GM12878 (cell line): ENCODE data around the gene SUFU.

Source experiments
- ASH2L ChIP-seq: fragments of 300-600, 200-600 bp; sonication (generic); IDR thresholded peaks from 2 replicates; pipeline ENCODE4 v1.6.1; 2017; ENCODE audit warnings: low read depth, mild to moderate bottlenecking, borderline replicate concordance
- CBX3 ChIP-seq: fragments of 200-600 bp; sonication (generic); IDR thresholded peaks from 2 replicates; pipeline ENCODE4 v1.6.1; 2016; ENCODE audit warnings: low read depth, borderline replicate concordance
- EP300 ChIP-seq, 2 experiments: fragments of 150-350 bp in 1 of 2; IDR thresholded peaks; 2 replicates each; pipeline ENCODE4 v1.6.1; 2011 to 2012; ENCODE audit warnings: low read depth in 2 of 2, low read length in 2 of 2, borderline replicate concordance in 1 of 2, improper control_type of control experiment in 1 of 2, inconsistent platforms in 1 of 2; ENCODE audit not compliant: control insufficient read depth in 1 of 2
- HDAC2 ChIP-seq: fragments of 200-600 bp; sonication (generic); IDR thresholded peaks from 2 replicates; pipeline ENCODE4 v1.6.1; 2017
- JUND ChIP-seq: IDR thresholded peaks from 2 replicates; pipeline ENCODE4 v1.6.1; 2012; ENCODE audit warnings: low read depth, mild to moderate bottlenecking, low read length, improper control_type of control experiment, moderate library complexity
- NR2C2 ChIP-seq: IDR thresholded peaks from 2 replicates; pipeline ENCODE4 v1.6.1; 2011; ENCODE audit warnings: borderline replicate concordance, low read depth; ENCODE audit not compliant: control insufficient read depth, insufficient read length
- NR2F1 ChIP-seq: fragments of 450-650 bp; conservative IDR thresholded peaks from 2 replicates; pipeline ENCODE4 v1.6.1; 2017; ENCODE audit warnings: mild to moderate bottlenecking
- PML ChIP-seq: IDR thresholded peaks from 2 replicates; pipeline ENCODE4 v1.6.1; 2012; ENCODE audit warnings: low read length, inconsistent platforms
- RFX5 ChIP-seq: IDR thresholded peaks from 2 replicates; pipeline ENCODE4 v1.6.1; 2011; ENCODE audit warnings: low read depth, low read length, improper control_type of control experiment
- SRF ChIP-seq, 2 experiments: IDR thresholded peaks; 2 replicates each; pipeline ENCODE4 v1.6.1; 2011; ENCODE audit warnings: low read depth in 2 of 2, low read length in 2 of 2, mild to moderate bottlenecking in 1 of 2, moderate library complexity in 1 of 2
- TF ChIP-seq, protein P1 (sequence below), 3 experiments: IDR thresholded peaks in 2 of 3; conservative IDR thresholded peaks in 1 of 3; 2 replicates each; pipeline ENCODE4 v1.5.1; 2011; ENCODE audit warnings: low read depth in 3 of 3, low read length in 3 of 3, mild to moderate bottlenecking in 3 of 3, control low read depth in 2 of 3, moderate library complexity in 2 of 3, inconsistent platforms in 1 of 3, mixed read lengths in 1 of 3; ENCODE audit not compliant: control insufficient read depth in 2 of 3, insufficient read depth in 1 of 3; ENCODE audit errors: extremely low read depth in 1 of 3
- TF ChIP-seq, protein P2 (sequence below): fragments of 450-650 bp; conservative IDR thresholded peaks from 2 replicates; pipeline ENCODE4 v1.6.1; 2017; ENCODE audit warnings: mild to moderate bottlenecking, moderate library complexity
- TF ChIP-seq, protein P3 (sequence below): fragments of 450-650 bp; IDR thresholded peaks from 2 replicates; pipeline ENCODE4 v1.6.1; 2016; ENCODE audit warnings: mild to moderate bottlenecking, moderate library complexity, borderline replicate concordance

DNA sequence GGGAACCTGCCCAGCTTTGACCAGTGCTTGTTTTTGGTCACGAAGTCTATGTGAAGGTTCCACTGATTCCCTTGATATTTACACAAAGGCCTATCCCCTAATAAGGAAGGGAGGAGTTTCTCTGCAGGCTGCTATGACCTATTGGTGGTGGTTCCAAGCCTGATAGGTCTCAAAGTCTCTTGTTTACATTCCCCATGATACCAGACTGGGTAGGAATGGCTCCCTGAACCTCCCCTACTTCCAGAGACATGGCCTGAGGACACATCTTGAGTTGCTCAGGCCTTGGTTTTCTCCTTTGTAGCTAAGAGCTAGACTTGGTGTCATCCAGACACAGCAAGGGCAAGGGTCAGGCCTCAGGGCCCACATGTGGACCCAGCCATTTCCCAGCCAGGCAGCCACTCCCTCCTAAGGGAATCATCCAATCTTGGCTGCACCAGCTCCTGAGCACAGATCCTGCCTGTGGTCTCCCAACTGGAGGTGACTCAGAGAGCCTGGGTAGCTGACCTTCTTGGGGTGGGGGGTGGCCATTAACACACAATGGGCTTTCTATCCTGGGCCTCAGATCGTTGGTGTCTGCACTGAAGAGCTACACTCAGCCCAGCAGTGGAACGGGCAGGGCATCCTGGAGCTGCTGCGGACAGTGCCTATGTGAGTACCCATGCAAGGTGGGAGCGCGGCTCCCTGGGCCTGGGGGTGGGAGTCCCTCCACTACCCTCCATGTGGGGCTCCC is 89.5 kb downstream of the SUFU start:
- TF ChIP-seq, protein P1, sequence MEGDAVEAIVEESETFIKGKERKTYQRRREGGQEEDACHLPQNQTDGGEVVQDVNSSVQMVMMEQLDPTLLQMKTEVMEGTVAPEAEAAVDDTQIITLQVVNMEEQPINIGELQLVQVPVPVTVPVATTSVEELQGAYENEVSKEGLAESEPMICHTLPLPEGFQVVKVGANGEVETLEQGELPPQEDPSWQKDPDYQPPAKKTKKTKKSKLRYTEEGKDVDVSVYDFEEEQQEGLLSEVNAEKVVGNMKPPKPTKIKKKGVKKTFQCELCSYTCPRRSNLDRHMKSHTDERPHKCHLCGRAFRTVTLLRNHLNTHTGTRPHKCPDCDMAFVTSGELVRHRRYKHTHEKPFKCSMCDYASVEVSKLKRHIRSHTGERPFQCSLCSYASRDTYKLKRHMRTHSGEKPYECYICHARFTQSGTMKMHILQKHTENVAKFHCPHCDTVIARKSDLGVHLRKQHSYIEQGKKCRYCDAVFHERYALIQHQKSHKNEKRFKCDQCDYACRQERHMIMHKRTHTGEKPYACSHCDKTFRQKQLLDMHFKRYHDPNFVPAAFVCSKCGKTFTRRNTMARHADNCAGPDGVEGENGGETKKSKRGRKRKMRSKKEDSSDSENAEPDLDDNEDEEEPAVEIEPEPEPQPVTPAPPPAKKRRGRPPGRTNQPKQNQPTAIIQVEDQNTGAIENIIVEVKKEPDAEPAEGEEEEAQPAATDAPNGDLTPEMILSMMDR (IDR thresholded peaks at IDR 0.05 in 2 of 3, conservative IDR thresholded peaks at IDR 0.05 in 1 of 3; ENCODE audit: control insufficient read depth in 2 of 3, extremely low read depth in 1 of 3, insufficient read depth in 1 of 3, low read depth in 3 of 3, low read length in 3 of 3): no peak
- TF ChIP-seq, protein P2, sequence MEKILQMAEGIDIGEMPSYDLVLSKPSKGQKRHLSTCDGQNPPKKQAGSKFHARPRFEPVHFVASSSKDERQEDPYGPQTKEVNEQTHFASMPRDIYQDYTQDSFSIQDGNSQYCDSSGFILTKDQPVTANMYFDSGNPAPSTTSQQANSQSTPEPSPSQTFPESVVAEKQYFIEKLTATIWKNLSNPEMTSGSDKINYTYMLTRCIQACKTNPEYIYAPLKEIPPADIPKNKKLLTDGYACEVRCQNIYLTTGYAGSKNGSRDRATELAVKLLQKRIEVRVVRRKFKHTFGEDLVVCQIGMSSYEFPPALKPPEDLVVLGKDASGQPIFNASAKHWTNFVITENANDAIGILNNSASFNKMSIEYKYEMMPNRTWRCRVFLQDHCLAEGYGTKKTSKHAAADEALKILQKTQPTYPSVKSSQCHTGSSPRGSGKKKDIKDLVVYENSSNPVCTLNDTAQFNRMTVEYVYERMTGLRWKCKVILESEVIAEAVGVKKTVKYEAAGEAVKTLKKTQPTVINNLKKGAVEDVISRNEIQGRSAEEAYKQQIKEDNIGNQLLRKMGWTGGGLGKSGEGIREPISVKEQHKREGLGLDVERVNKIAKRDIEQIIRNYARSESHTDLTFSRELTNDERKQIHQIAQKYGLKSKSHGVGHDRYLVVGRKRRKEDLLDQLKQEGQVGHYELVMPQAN: no peak
- TF ChIP-seq SRF (IDR thresholded peaks at IDR 0.05; ENCODE audit: low read depth in 2 of 2, low read length in 2 of 2): no peak
- no peak for TF ChIP-seq RFX5
- no peak for TF ChIP-seq NR2F1
- TF ChIP-seq EP300 (IDR thresholded peaks at IDR 0.05; ENCODE audit: borderline replicate concordance in 1 of 2, control insufficient read depth in 1 of 2, low read depth in 2 of 2, low read length in 2 of 2): no peak
- no peak for TF ChIP-seq CBX3
- no peak for TF ChIP-seq ASH2L
- TF ChIP-seq, protein P3, sequence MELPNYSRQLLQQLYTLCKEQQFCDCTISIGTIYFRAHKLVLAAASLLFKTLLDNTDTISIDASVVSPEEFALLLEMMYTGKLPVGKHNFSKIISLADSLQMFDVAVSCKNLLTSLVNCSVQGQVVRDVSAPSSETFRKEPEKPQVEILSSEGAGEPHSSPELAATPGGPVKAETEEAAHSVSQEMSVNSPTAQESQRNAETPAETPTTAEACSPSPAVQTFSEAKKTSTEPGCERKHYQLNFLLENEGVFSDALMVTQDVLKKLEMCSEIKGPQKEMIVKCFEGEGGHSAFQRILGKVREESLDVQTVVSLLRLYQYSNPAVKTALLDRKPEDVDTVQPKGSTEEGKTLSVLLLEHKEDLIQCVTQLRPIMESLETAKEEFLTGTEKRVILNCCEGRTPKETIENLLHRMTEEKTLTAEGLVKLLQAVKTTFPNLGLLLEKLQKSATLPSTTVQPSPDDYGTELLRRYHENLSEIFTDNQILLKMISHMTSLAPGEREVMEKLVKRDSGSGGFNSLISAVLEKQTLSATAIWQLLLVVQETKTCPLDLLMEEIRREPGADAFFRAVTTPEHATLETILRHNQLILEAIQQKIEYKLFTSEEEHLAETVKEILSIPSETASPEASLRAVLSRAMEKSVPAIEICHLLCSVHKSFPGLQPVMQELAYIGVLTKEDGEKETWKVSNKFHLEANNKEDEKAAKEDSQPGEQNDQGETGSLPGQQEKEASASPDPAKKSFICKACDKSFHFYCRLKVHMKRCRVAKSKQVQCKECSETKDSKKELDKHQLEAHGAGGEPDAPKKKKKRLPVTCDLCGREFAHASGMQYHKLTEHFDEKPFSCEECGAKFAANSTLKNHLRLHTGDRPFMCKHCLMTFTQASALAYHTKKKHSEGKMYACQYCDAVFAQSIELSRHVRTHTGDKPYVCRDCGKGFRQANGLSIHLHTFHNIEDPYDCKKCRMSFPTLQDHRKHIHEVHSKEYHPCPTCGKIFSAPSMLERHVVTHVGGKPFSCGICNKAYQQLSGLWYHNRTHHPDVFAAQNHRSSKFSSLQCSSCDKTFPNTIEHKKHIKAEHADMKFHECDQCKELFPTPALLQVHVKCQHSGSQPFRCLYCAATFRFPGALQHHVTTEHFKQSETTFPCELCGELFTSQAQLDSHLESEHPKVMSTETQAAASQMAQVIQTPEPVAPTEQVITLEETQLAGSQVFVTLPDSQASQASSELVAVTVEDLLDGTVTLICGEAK: no peak
- TF ChIP-seq JUND: no peak
- TF ChIP-seq NR2C2: no peak
- no peak for TF ChIP-seq PML
- TF ChIP-seq HDAC2: no peak
